Chondrocyte (in vitro differentiated cells): Measurements from ENCODE around the gene IL2RA. TPM values are rescaled to one million over a fixed set of nuclear protein-coding genes. Genes with fewer than 3 reads are reported as not detected.

Experiments
- DNase-seq: peaks from one replicate; pipeline ENCODE4 v3.0.0; 2021; ENCODE audit warnings: mixed read lengths, low spot score
- H3K27ac Mint-ChIP-seq: one replicate; pipeline ENCODE4 v1.8.0; 2021; ENCODE audit warnings: mild to moderate bottlenecking, moderate library complexity, mixed read lengths; ENCODE audit not compliant: unreplicated experiment
- H3K27me3 Mint-ChIP-seq: 2 replicates; pipeline ENCODE4 v1.8.0; 2021; ENCODE audit warnings: low read depth, mixed read lengths
- H3K36me3 Mint-ChIP-seq: 2 replicates; pipeline ENCODE4 v1.8.0; 2021; ENCODE audit warnings: low read depth, mixed read lengths
- H3K4me1 Mint-ChIP-seq: 2 replicates; pipeline ENCODE4 v1.8.0; 2021; ENCODE audit warnings: low read depth, mild to moderate bottlenecking, mixed read lengths
- H3K4me3 Mint-ChIP-seq: one replicate; pipeline ENCODE4 v1.8.0; 2021; ENCODE audit warnings: mild to moderate bottlenecking, moderate library complexity, mixed read lengths; ENCODE audit not compliant: unreplicated experiment
- H3K9me3 Mint-ChIP-seq: 2 replicates; pipeline ENCODE4 v1.8.0; 2021; ENCODE audit warnings: low read depth, mixed read lengths
- CTCF ChIP-seq: fragments of 200-600 bp; sonication (generic); IDR thresholded peaks from 2 replicates; pipeline ENCODE4 v1.5.0; 2021; ENCODE audit warnings: antibody characterized with exemption, mild to moderate bottlenecking, moderate library complexity
- total RNA-seq: library from RNA; stranded (reverse); gene quantifications from 3 replicates; pipeline ENCODE4 v1.2.1, GENCODE V29; 2021

IL2RA gene
- total RNA-seq, 1 donor from 2014 or later: not detected

GRCh38 chr10:6002809-6003510, 59.2 kb downstream of the IL2RA start:
- Mint-ChIP-seq H3K27ac (no peak overlapping the region), H3K36me3 (peaks cover 5% of the 10 kb centered on the region), H3K4me3 (no peak overlapping the region), H3K9me3 (peaks cover 17% of the 10 kb centered on the region), H3K4me1 (no peaks in the 10 kb centered on the region), H3K27me3 (peaks cover 56% of the 10 kb centered on the region)
- DNase-seq: no peak
- TF ChIP-seq CTCF: no peak

DNA sequence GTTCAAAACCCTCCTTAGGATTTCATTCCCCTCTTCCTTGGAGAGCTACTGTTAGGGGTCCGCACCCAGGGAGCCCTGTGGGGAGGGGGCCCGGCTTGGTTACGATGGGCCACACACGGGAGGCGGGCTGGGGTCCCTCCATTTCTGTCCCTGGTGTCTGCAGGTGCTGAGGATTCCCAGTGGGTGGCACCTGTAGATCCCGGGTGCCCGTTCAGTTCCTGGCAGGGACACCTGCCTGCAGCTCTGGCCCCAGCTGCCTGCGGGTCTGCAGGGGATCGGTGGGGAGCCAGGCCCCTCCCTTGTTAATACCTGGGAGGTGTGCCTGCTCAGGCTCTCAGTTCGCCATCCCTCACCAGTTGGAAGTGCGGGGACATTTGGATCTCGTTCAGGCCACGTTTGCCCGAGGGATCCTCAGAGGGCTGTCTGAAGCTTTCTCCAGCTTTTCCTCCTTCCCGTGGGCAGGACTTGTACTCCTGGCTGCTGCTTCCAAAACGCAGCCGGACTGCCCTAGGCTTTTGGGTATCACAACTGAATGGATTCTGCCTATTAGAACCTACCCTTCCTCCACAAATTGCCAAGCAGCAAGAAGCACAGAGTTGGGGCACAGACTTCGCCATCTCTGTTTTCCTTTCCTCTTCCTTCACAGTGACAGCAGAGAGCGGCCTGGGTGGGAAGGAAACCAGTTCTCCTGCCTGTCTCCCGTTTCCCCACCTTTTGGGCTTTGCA, 62.6 kb downstream of the IL2RA start:
- Mint-ChIP-seq H3K4me3 (no peak overlapping the region), H3K4me1 (no peaks in the 10 kb centered on the region), H3K9me3 (peaks cover 8% of the 10 kb centered on the region), H3K27me3 (peaks cover 55% of the 10 kb centered on the region), H3K36me3 (no peaks in the 10 kb centered on the region), H3K27ac (no peak overlapping the region)
- no peak for DNase-seq
- no peak for TF ChIP-seq CTCF

DNA sequence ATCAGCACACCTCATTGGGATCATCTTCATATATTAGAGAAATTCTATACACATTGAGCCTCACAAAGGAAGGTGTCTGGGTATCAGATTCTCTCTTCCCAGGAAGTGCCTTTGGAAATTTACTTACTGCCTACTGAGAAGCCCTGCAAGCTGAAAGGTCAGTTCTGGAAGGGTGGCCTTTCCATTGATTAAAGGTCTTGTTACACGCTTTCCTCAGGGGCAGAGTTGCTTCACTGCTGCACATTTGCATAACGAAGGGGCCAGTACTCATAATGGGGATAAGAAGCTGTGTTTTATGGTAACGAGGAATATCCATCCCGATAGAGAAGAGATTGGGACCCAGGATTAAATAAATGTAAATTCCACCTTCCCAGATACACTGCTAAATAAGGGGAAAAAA, 65.5 kb downstream of the IL2RA start:
- peaks cover 35% of the 10 kb centered on the region for H3K27me3 Mint-ChIP-seq
- no peak overlapping the region for H3K27ac Mint-ChIP-seq
- H3K9me3 Mint-ChIP-seq: peaks cover 25% of the 10 kb centered on the region
- H3K4me1 Mint-ChIP-seq: no peaks in the 10 kb centered on the region
- no peak overlapping the region for H3K4me3 Mint-ChIP-seq
- no peak for DNase-seq
- no peak for TF ChIP-seq CTCF
- H3K36me3 Mint-ChIP-seq: peaks cover 5% of the 10 kb centered on the region

DNA sequence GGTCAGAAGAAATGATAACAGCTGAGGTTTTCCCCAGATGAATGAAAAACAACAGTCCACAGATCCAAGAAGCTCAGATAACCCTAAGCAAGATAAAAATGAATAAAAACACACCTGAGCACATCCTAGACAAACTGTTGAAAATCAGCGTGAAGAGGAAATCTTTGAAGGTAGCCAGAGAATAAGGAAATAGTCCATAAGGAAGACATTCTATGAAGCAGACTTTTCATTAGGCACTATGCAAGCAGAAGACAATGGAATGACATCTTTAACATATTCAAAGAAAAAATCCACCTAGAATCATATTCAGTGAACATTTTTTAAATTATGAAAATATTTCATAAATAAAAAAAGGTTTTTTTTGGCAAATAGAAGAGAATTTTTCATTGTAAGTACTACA, 69.8 kb downstream of the IL2RA start:
- TF ChIP-seq CTCF: no peak
- Mint-ChIP-seq H3K9me3 (peaks cover 31% of the 10 kb centered on the region), H3K27me3 (peaks cover 19% of the 10 kb centered on the region), H3K36me3 (peaks cover 5% of the 10 kb centered on the region), H3K4me1 (no peaks in the 10 kb centered on the region), H3K27ac (no peak overlapping the region), H3K4me3 (no peak overlapping the region)
- DNase-seq: no peak

DNA sequence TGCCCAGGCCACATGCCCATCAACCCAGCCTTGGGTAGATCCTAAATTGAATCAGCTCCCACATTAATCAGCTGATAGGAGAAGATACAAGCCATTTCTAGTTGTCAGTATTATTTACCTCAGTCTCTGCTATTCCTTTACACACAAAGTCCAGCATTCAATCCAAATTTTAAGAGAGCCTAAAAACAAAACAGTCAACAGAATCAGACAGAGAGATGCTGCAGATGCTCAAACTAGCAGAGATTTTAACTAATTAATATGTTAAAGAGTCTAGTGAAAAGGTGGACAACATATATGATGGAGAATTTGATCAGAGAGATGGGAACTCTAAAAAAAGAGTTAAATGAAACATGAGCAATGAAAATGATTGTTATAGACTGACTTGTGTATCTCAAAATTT, 70.5 kb downstream of the IL2RA start:
- Mint-ChIP-seq H3K9me3 (peaks cover 31% of the 10 kb centered on the region), H3K4me3 (no peak overlapping the region), H3K27me3 (peaks cover 14% of the 10 kb centered on the region), H3K4me1 (no peaks in the 10 kb centered on the region), H3K36me3 (peaks cover 5% of the 10 kb centered on the region), H3K27ac (no peak overlapping the region)
- no peak for DNase-seq
- no peak for TF ChIP-seq CTCF
